GM12878 (cell line): ENCODE data around the gene PPL.

Source experiments
- CREB1 ChIP-seq: IDR thresholded peaks from 2 replicates; pipeline ENCODE4 v1.6.1; 2012; ENCODE audit warnings: low read depth, mild to moderate bottlenecking, inconsistent platforms
- IRF4 ChIP-seq: IDR thresholded peaks from 2 replicates; pipeline ENCODE4 v1.6.1; 2011; ENCODE audit warnings: low read depth, low read length
- NFIC ChIP-seq: IDR thresholded peaks from 2 replicates; pipeline ENCODE4 v1.6.1; 2012; ENCODE audit warnings: low read depth, mild to moderate bottlenecking, inconsistent platforms, low read length, moderate library complexity
- PML ChIP-seq: IDR thresholded peaks from 2 replicates; pipeline ENCODE4 v1.6.1; 2012; ENCODE audit warnings: low read length, inconsistent platforms
- POLR2A ChIP-seq: IDR thresholded peaks from 2 replicates; pipeline ENCODE4 v1.6.1; 2011; ENCODE audit warnings: low read depth, mild to moderate bottlenecking, low read length
- POLR2AphosphoS5 ChIP-seq: IDR thresholded peaks from 2 replicates; pipeline ENCODE4 v1.6.1; 2011; ENCODE audit warnings: mild to moderate bottlenecking, low read length, inconsistent platforms
- RB1 ChIP-seq: fragments of 450-650 bp; formaldehyde crosslinking; IDR thresholded peaks from 2 replicates; pipeline ENCODE4 v1.6.1; 2017; ENCODE audit warnings: mild to moderate bottlenecking, borderline replicate concordance
- YY1 ChIP-seq: IDR thresholded peaks from 2 replicates; pipeline ENCODE4 v1.6.1; 2011; ENCODE audit warnings: low read depth, mild to moderate bottlenecking, low read length
- ZNF207 ChIP-seq: fragments of 450-650 bp; IDR thresholded peaks from 2 replicates; pipeline ENCODE4 v1.6.1; 2014; ENCODE audit warnings: antibody characterized with exemption, mild to moderate bottlenecking, borderline replicate concordance
- TF ChIP-seq, protein P1 (sequence below), 3 experiments: IDR thresholded peaks in 2 of 3; conservative IDR thresholded peaks in 1 of 3; 2 replicates each; pipeline ENCODE4 v1.5.1; 2011; ENCODE audit warnings: low read depth in 3 of 3, low read length in 3 of 3, mild to moderate bottlenecking in 3 of 3, control low read depth in 2 of 3, moderate library complexity in 2 of 3, inconsistent platforms in 1 of 3, mixed read lengths in 1 of 3; ENCODE audit not compliant: control insufficient read depth in 2 of 3, insufficient read depth in 1 of 3; ENCODE audit errors: extremely low read depth in 1 of 3
- TF ChIP-seq, protein P2 (sequence below): fragments of 450-650 bp; IDR thresholded peaks from 2 replicates; pipeline ENCODE4 v1.6.1; 2017; ENCODE audit warnings: mild to moderate bottlenecking, moderate library complexity

DNA sequence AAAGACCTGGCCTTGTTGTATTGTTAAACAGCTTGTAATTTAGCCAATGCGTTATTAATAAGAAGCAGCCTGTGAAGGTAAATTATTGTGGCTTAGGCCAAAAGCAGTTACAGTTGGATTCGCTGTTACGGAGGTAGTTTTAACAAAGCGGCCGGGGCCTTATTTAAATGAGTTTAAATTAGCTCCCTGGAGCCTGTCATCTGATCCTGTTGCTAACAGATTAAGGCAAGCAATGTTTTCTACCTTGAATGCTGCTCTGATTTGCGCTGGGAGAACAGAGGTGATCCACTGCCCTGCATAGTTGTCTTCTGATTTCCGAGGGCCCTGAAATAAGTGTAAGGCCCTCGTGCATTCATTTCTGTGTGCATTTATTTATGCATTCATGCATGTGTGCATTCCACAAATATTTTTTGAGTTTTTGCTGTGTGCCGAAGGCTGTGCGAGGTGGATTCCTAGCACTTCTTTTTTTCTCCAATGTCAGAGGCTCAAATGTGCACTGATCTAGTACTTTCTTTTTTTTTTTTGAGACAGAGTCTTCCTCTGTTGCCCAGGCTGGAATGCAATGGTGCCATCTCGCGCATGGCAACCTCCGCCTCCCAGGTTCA, 32.0 kb upstream of the PPL start:
- TF ChIP-seq CREB1: no peak
- no peak for TF ChIP-seq POLR2A
- TF ChIP-seq POLR2AphosphoS5: no peak
- TF ChIP-seq RB1: no peak
- TF ChIP-seq IRF4: no peak
- no peak for TF ChIP-seq YY1
- TF ChIP-seq, protein P1, sequence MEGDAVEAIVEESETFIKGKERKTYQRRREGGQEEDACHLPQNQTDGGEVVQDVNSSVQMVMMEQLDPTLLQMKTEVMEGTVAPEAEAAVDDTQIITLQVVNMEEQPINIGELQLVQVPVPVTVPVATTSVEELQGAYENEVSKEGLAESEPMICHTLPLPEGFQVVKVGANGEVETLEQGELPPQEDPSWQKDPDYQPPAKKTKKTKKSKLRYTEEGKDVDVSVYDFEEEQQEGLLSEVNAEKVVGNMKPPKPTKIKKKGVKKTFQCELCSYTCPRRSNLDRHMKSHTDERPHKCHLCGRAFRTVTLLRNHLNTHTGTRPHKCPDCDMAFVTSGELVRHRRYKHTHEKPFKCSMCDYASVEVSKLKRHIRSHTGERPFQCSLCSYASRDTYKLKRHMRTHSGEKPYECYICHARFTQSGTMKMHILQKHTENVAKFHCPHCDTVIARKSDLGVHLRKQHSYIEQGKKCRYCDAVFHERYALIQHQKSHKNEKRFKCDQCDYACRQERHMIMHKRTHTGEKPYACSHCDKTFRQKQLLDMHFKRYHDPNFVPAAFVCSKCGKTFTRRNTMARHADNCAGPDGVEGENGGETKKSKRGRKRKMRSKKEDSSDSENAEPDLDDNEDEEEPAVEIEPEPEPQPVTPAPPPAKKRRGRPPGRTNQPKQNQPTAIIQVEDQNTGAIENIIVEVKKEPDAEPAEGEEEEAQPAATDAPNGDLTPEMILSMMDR (IDR thresholded peaks at IDR 0.05 in 2 of 3, conservative IDR thresholded peaks at IDR 0.05 in 1 of 3; ENCODE audit: control insufficient read depth in 2 of 3, extremely low read depth in 1 of 3, insufficient read depth in 1 of 3, low read depth in 3 of 3, low read length in 3 of 3): no peak
- no peak for TF ChIP-seq ZNF207
- no peak for TF ChIP-seq NFIC
- TF ChIP-seq, protein P2, sequence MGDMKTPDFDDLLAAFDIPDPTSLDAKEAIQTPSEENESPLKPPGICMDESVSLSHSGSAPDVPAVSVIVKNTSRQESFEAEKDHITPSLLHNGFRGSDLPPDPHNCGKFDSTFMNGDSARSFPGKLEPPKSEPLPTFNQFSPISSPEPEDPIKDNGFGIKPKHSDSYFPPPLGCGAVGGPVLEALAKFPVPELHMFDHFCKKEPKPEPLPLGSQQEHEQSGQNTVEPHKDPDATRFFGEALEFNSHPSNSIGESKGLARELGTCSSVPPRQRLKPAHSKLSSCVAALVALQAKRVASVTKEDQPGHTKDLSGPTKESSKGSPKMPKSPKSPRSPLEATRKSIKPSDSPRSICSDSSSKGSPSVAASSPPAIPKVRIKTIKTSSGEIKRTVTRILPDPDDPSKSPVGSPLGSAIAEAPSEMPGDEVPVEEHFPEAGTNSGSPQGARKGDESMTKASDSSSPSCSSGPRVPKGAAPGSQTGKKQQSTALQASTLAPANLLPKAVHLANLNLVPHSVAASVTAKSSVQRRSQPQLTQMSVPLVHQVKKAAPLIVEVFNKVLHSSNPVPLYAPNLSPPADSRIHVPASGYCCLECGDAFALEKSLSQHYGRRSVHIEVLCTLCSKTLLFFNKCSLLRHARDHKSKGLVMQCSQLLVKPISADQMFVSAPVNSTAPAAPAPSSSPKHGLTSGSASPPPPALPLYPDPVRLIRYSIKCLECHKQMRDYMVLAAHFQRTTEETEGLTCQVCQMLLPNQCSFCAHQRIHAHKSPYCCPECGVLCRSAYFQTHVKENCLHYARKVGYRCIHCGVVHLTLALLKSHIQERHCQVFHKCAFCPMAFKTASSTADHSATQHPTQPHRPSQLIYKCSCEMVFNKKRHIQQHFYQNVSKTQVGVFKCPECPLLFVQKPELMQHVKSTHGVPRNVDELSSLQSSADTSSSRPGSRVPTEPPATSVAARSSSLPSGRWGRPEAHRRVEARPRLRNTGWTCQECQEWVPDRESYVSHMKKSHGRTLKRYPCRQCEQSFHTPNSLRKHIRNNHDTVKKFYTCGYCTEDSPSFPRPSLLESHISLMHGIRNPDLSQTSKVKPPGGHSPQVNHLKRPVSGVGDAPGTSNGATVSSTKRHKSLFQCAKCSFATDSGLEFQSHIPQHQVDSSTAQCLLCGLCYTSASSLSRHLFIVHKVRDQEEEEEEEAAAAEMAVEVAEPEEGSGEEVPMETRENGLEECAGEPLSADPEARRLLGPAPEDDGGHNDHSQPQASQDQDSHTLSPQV: no peak
- no peak for TF ChIP-seq PML
